Measurements from ENCODE around the gene MTHFR. TPM values are rescaled to one million over a fixed set of nuclear protein-coding genes. Genes with fewer than 3 reads are reported as not detected.

The MTHFR gene
- polyA plus RNA-seq, 1 of the 3 experiments (the other 2 are of a cell fraction) = 5.3 TPM

DNA sequence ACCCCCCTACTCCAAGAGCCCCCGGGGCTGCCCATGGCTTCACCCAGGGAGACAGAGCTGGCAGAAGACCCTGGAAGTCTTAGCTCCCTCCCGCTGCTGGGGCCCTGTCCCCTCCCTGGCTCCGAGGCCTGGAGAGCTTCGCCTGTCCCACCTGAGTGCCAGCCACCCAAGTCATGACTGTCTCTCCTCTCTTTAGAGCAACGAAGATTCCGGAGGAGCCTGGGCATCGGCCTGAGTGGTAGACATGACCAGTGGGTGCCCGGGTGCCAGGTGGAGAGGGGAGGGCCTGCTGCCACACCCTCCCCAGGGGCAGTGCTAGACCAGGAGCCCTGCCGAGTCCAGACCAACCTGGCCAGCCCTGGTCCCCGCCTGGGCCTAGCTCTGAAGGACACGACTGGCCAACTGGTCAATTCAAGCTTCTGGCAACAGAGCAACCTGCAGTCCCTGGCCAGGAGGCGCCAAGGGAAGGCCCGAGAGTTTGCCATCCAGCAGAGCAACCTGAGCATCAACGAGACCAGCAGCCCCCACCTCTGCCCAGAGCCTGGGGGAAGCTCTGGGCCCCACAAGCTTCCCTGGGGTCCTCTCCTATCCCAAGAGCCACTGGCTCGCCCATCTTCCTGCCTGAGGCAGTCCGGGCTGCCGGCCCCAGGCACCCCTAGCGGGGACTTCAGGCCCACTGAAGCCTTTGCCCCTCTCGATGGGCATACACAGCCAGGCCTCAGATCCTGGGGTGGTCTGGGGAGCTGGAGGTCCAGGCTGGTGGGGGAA, 39.9 kb downstream of the MTHFR start:
- H4K20me1 ChIP-seq (ENCODE audit: insufficient read depth) = no peaks in the 10 kb centered on the region
- TF ChIP-seq EP300 (IDR thresholded peaks at IDR 0.05; ENCODE audit: borderline replicate concordance in 1 of 2, low read depth in 1 of 2, low read length in 1 of 2) = no peak
- TF ChIP-seq, protein P1, sequence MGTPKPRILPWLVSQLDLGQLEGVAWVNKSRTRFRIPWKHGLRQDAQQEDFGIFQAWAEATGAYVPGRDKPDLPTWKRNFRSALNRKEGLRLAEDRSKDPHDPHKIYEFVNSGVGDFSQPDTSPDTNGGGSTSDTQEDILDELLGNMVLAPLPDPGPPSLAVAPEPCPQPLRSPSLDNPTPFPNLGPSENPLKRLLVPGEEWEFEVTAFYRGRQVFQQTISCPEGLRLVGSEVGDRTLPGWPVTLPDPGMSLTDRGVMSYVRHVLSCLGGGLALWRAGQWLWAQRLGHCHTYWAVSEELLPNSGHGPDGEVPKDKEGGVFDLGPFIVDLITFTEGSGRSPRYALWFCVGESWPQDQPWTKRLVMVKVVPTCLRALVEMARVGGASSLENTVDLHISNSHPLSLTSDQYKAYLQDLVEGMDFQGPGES (IDR thresholded peaks at IDR 0.05; ENCODE audit: low read depth, low read length) = no peak
- TF ChIP-seq, protein P2, sequence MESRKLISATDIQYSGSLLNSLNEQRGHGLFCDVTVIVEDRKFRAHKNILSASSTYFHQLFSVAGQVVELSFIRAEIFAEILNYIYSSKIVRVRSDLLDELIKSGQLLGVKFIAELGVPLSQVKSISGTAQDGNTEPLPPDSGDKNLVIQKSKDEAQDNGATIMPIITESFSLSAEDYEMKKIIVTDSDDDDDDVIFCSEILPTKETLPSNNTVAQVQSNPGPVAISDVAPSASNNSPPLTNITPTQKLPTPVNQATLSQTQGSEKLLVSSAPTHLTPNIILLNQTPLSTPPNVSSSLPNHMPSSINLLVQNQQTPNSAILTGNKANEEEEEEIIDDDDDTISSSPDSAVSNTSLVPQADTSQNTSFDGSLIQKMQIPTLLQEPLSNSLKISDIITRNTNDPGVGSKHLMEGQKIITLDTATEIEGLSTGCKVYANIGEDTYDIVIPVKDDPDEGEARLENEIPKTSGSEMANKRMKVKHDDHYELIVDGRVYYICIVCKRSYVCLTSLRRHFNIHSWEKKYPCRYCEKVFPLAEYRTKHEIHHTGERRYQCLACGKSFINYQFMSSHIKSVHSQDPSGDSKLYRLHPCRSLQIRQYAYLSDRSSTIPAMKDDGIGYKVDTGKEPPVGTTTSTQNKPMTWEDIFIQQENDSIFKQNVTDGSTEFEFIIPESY (IDR thresholded peaks at IDR 0.05; ENCODE audit: borderline replicate concordance, low read depth) = no peak
- TF ChIP-seq ELF1 (IDR thresholded peaks at IDR 0.05) = no peak
- ChIA-PET CTCF (interaction anchor here (0.9 to 2.7 kb wide), 9 partner anchors 9 to 728 kb away, joined by 3 to 8 read pairs (median 3); partner anchors contain the start of gene FBXO6), POLR2A (no interaction called here)
- no peak overlapping the region for H3K4me2 ChIP-seq
- no peak overlapping the region for H3K27ac ChIP-seq (ENCODE audit: low read depth in 2 of 2, low read length in 1 of 2)
- no peaks in the 10 kb centered on the region for H3K79me2 ChIP-seq (ENCODE audit: insufficient read depth)
- H3K36me3 ChIP-seq (replicated peaks in 1 of 2; ENCODE audit: control insufficient read depth in 1 of 2, insufficient read depth in 2 of 2, low read length in 1 of 2) = no peaks in the 10 kb centered on the region
- no peaks in the 10 kb centered on the region for H3K27me3 ChIP-seq (ENCODE audit: insufficient read depth)
- H3K9me2 ChIP-seq = no peaks in the 10 kb centered on the region
- H3K4me1 ChIP-seq (ENCODE audit: control insufficient read depth in 1 of 2, insufficient read depth in 2 of 2, low read depth in 1 of 2, low read length in 1 of 2) = peaks cover 0 to 15% of the 10 kb centered on the region in 2 experiments; a peak in 1 of 4 replicates
- no peak for DNase-seq
- H3K4me3 ChIP-seq (ENCODE audit: low read depth in 2 of 2, low read length in 1 of 2) = no peak overlapping the region
- 54% methylated on average over 3 of the region's 19 CpGs for WGBS (ENCODE audit: low lambda C conversion rate)
- no peak overlapping the region for H2AFZ ChIP-seq (ENCODE audit: low read depth)
- H3K9me3 ChIP-seq = no peaks in the 10 kb centered on the region
- H3F3A ChIP-seq (replicated peaks; ENCODE audit: insufficient read depth) = no peaks in the 10 kb centered on the region
- H3K9ac ChIP-seq = no peak overlapping the region

DNA sequence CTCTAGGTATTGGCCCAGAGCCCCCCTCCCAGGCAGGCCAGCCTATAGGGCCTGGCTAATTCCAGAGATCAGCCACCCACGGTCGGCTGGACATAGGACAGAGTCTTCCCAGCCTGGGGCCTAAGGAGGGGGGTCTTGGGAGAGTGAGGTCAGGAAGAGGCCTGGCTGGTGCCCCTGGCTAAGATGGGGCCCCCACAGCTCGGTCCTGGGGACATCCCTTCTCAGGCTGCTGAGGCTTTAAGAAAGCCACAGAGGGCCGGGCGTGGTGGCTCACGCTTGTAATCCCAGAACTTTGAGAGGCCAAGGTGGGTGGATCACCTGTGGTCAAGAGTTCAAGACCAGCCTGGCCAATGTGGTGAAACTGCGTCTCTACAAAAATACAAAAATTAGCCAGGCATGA, 41.2 kb downstream of the MTHFR start:
- Histone ChIP-seq H3K27me3 (ENCODE audit: insufficient read depth) (no peaks in the 10 kb centered on the region), H3K79me2 (ENCODE audit: insufficient read depth) (no peaks in the 10 kb centered on the region), H3K9me2 (no peaks in the 10 kb centered on the region), H3K4me1 (ENCODE audit: control insufficient read depth in 1 of 2, insufficient read depth in 2 of 2, low read depth in 1 of 2, low read length in 1 of 2) (peaks cover 0 to 15% of the 10 kb centered on the region in 2 experiments; a peak in 1 of 4 replicates), H3F3A (replicated peaks; ENCODE audit: insufficient read depth) (no peaks in the 10 kb centered on the region), H3K27ac (ENCODE audit: low read depth in 2 of 2, low read length in 1 of 2) (peak overlapping the region in 1 of 2 experiments; percentile 24; a peak in 1 of 4 replicates), H3K4me3 (ENCODE audit: low read depth in 2 of 2, low read length in 1 of 2) (no peak overlapping the region), H4K20me1 (ENCODE audit: insufficient read depth) (no peaks in the 10 kb centered on the region), H3K9me3 (no peaks in the 10 kb centered on the region), H3K36me3 (replicated peaks in 1 of 2; ENCODE audit: control insufficient read depth in 1 of 2, insufficient read depth in 2 of 2, low read length in 1 of 2) (no peaks in the 10 kb centered on the region), H3K4me2 (no peak overlapping the region), H3K9ac (no peak overlapping the region), H2AFZ (ENCODE audit: low read depth) (no peak overlapping the region)
- ChIA-PET POLR2A (no interaction called here), CTCF (interaction anchor here (0.8 to 2.7 kb wide), 3 partner anchors 12 to 74 kb away, joined by 3 to 8 read pairs (median 8); no protein-coding TSS in a partner anchor)
- DNase-seq = no peak
- 52% methylated on average over 4 of the region's 7 CpGs for WGBS (ENCODE audit: low lambda C conversion rate)
- TF ChIP-seq, protein P3, sequence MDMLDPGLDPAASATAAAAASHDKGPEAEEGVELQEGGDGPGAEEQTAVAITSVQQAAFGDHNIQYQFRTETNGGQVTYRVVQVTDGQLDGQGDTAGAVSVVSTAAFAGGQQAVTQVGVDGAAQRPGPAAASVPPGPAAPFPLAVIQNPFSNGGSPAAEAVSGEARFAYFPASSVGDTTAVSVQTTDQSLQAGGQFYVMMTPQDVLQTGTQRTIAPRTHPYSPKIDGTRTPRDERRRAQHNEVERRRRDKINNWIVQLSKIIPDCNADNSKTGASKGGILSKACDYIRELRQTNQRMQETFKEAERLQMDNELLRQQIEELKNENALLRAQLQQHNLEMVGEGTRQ (IDR thresholded peaks at IDR 0.05; ENCODE audit: borderline replicate concordance, low read depth, low read length) = no peak
- TF ChIP-seq JUND (IDR thresholded peaks at IDR 0.05) = no peak
- no peak for TF ChIP-seq RCOR1 (IDR thresholded peaks at IDR 0.05; ENCODE audit: low read length)

All from SK-N-SH (cell line).